HG03439 (cell line): ENCODE measurements around the gene NUF2.
"Not testable (repeated sequence)": the region's sequence is repeated elsewhere in the genome, so short reads cannot be mapped to it uniquely, and the experiment has no call there.

Source experiments
- ATAC-seq: cut with Tn5 transposase; IDR thresholded peaks from one replicate; pipeline ENCODE4 v1.9.1; 2021; ENCODE audit warnings: mild to moderate bottlenecking, moderate library complexity; ENCODE audit not compliant: unreplicated experiment

NUF2 gene

GRCh38 chr1:163321311-163322305 lies at the start of gene NUF2:
NUF2 (plus strand) TSS chr1:163321954; CDS start chr1:163326052, 4,098 bp downstream.
- peak; percentile 98 for ATAC-seq

DNA sequence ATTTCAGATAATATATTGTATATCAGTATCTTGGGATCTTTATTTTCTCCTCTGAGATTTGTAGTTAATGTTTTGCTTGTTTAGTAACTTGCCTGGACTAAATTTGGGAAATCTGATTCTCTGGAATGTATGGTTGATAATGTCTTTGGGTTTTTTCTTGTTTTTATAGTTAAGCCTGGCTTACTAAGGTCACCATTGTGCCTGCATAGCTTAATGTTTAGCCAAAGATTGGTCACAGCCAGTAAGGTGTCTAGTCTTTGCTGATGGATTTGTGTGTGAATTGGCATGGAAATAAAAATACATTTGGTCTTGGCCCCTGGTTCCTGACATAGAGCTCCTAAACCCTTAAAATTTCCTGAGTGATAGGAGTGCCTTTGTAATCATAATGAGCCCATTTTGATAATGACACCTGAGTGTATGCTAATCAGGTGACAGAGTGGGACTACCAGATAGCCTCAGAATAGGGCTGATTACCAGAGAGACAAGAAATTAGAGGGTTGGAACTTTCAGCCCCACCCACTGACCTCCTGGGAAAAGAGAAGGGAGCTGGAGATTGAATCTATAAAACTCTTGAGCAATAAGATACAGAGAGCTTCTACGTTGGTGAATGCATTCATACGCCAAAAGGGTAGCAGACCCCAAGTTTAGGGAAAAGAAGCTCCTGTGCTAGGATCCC lies 47.9 kb upstream of the NUF2 start:
- no peak for ATAC-seq

DNA sequence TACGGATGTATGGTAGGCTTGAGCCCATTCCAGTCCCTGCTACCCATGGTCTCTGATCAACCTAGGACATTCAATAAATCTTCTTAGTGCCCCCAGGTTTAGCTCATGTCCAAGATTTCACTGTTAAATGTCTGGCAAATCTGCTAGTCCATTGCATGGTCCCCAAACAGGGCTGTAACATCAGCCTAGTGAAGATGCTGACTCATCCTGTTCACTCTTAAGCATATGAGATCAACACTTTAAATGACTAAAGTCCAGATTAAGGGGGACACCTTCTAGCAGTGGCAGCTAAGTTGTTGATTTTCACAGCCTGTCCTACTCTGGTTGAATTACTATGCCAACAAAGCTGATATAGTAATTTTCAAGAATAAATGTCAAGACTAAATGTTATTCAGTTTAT lies 46.5 kb upstream of the NUF2 start:
- ATAC-seq, result no peak

- ATAC-seq, result no peak
These were observed 43.2 kb upstream of the NUF2 start for GRCh38 chr1:163278602-163279001.

DNA sequence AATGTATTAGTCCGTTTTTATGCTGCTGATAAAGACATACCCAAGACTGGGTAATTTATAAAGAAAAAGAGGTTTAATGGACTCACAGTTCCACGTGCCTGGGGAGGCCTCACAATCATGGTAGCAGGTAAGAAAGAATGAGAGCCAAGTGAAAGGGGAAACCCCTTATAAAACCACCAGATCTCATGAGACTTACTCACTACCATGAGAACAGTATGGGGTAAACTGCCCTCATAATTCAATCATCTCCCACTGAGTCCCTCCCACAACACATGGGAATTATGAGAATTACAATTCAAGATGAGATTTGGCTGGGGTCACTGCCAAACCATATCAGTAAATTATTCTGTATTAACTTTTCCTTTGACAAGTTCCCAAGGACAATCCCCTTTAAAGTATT lies 36.9 kb upstream of the NUF2 start:
- not testable (repeated sequence) for ATAC-seq

GRCh38 chr1:163290025-163290640 lies 31.6 kb upstream of the NUF2 start:
- ATAC-seq, result no peak

DNA sequence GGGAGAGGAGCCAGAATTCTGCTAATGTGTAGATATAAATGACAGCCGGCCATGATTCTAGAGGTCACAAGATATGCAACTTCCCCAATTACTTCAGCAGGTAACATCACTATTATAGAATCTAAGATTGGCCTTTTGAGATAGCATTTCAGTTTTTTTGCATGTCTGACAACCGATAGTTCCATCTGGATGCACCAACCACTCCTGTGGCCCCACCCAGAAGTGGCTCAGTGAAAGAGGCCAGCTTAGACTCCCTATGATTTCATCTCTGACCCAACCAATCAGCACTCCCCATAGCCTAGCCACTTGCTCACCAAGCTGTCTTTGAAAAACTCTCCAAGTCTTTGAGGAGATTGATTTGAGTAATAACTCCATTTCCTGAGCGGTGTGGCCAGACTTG lies 30.3 kb upstream of the NUF2 start:
- no peak for ATAC-seq

DNA sequence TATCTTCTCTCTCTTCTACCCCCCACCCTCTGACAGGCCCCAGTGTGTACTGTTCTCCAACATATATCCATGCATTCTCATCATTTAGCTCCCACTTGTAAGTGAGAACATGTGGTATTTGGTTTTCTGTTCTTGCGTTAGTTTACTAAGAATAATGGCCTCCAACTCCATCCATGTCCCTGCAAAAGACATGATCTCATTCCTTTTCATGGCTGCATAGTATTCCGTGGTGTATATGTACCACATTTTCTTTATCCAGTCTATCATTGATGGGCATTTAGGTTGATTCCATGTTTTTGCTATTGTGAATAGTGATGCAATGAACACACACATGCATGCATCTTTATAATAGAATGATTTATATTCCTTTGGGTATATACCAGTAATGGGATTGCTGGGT lies 29.6 kb upstream of the NUF2 start:
- not testable (repeated sequence) for ATAC-seq

DNA sequence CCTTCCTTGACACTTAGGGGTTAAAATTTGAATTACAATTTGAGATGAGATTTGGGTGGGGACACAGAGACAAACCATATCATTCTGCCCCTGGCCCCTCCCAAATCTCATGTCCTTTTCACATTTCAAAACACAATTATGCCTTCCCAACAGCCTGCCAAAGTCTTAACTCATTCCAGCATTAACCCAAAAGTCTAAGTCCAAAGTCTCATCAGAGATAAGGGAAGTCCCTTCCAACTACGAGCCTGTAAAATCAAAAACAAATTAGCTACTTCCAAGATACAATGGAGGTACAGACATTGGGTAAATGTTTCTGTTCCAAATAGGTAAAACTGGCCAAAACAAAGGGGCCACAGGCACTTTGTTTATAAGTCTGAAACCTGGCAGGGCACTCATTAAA lies 28.3 kb upstream of the NUF2 start:
- not testable (repeated sequence) for ATAC-seq

DNA sequence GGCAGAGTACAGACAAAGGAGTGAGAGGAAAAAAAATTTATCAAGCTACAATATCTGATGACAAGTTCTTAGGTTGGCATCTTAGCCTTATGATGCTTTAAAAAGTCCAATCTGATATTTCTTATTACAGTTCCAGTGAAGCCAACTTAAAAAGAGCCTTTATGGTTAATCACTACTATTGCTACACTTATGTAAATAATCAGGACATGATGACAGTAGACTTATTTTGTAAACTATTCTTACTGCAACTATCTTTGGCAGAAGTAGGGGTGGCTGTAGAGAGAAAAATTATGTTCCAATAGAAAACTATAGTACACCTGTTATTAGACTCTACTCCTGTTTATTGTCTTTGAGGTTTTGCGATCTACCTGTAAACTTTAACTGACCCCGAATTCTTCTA lies 25.8 kb upstream of the NUF2 start:
- no peak for ATAC-seq

GRCh38 chr1:163296504-163297263 lies 25.1 kb upstream of the NUF2 start:
- ATAC-seq, result no peak

DNA sequence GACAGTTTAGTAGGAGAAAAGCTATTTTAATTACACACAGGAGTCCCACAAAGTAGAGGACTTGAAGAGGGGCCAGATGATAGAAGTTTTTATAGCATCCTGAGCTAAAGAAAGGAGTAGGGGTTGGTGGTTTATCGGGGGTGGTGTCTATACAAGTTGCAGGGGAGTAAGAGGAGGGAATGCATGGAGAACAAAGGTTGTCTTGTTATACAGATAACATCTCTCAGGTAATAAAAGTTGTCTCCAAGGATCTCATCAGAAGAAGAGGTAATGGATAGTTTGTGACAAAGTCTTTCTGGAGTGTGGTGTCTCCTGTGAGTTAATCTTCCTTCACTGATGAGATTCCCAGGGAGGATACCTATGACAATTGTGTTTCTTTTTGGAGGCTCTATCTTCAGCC lies 23.4 kb upstream of the NUF2 start:
- ATAC-seq, result no peak

- no peak for ATAC-seq
These were observed 21.2 kb upstream of the NUF2 start for GRCh38 chr1:163300568-163300967.

GRCh38 chr1:163303561-163303960 lies 18.2 kb upstream of the NUF2 start:
- ATAC-seq, result no peak

DNA sequence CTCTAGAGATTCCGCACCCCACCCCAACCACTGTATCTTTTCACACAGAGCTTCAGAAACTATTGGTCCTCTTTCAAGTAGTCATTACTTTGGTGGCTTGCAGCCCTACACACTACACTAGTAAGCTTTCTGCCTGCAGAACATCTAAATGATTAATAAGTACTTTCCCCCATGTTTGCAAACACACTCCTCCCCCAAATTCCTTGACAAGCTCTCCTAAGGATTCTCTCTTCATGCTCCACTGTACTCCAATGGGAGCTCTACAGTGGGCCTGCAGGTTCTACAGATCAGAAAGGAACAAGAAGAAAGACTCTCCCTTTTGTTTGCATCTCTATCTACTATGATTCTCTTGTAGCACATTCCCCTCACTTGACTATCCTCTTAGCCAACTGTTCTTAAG lies 16.3 kb upstream of the NUF2 start:
- no peak for ATAC-seq

DNA sequence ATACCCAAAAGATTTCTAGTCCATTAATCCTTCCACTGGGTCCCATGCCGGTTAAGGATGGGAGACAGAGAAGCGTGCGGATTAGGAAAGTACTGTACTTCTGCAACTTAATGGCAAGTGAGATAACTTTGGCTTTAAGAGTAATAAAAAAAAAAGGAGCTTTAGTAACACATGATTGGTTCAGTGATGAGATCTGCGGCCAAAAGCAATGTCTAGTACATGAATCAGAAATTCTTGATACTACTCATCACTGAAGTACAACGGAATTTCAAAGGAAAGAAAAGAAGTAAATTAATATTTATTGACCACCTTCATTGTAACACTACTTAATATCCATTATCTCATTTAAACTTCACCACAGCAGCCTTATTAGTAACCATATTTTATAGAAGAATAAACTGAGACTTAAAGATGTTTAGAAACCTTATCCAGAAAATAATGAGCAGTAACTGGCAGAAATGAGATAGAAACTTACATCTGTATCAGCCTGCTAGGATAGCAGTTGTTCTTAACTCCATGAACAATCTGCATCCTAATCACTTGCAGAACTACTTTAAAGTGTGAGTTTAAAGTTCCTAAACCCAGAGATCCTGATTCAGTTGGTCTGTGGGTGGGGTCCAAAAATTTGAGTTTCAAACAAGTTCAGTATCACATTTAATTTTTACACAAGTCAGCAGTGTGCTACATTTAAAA lies 14.1 kb upstream of the NUF2 start:
- ATAC-seq, result no peak

- ATAC-seq, result no peak
These were observed 12.9 kb upstream of the NUF2 start for GRCh38 chr1:163308811-163309210.

GRCh38 chr1:163315773-163316374 lies 5.9 kb upstream of the NUF2 start:
- ATAC-seq, result no peak

DNA sequence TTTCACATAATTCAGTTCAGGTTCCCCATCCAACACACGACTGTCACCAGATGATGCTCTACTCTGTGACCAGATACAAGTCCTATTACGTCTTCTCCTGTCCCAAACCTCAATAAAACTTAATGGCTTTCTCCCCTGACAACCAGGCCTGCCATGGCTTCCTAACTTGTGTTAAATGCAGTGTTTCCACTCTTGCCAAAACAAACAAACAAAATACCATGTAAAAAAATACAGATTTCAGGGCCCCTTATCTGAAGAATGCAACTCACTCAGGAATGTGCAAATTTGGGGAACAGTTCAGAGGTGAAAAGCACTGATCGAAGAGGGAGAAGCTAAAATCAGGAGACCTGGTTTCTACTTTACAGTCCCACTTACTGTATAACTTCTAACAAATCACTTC lies 863 bp upstream of the NUF2 start:
- no peak for ATAC-seq

DNA sequence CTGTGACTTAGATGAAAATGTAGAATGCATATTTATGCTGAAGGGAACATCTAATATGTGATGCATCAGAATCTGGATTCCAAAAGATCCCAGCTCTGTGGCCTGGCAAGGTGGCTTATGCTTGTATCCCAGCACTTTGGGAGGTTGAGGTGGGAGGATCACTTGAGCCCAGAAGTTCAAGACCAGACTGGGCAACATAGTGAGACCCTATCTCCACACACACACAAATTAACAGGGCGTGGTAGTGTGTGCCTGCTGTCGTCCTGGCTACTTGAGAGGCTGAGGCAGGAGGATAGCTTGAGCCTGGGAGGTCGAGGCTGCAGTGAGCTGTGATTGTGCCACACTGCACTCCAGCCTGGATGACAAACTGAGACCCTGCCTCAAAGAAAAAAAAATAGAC lies 1.6 kb downstream of the NUF2 start:
- ATAC-seq, result not testable (repeated sequence)
